ENCODE results near the gene TRH. TPM values are rescaled to one million over a fixed set of nuclear protein-coding genes. Genes with fewer than 3 reads are reported as not detected.
A peak's percentile ranks its signal among the peaks of the same experiment; 100 is the strongest.

TRH gene
- total and polyA plus RNA-seq, 2 experiments from 2014 or later = 0.19 TPM; not detected in 1

- H3K4me1 ChIP-seq (ENCODE audit: insufficient read depth) = no peaks in the 10 kb centered on the region
- no peak overlapping the region for H3K27ac ChIP-seq
- no peaks in the 10 kb centered on the region for H3K79me2 ChIP-seq (ENCODE audit: insufficient read depth)
- no peak overlapping the region for H3K4me3 ChIP-seq
- no peaks in the 10 kb centered on the region for H4K20me1 ChIP-seq (ENCODE audit: insufficient read depth)
- H3K9ac ChIP-seq = no peak overlapping the region
- H3K36me3 ChIP-seq (ENCODE audit: low read depth) = no peaks in the 10 kb centered on the region
- H3K4me2 ChIP-seq (ENCODE audit: unreplicated experiment) = no peak overlapping the region
- no peaks in the 10 kb centered on the region for H3F3A ChIP-seq (ENCODE audit: insufficient read depth)
- H3K27me3 ChIP-seq (replicated peaks; ENCODE audit: insufficient read depth) = peaks cover 12% of the 10 kb centered on the region; the same call in 1 of the 2 replicates
- in situ Hi-C loops (cut with MboI) = no loop called here
- H3K9me2 ChIP-seq (ENCODE audit: insufficient read depth) = no peaks in the 10 kb centered on the region
- DNase-seq = no peak
- no peak overlapping the region for H2AFZ ChIP-seq
- 52 to 58% methylated on average over 9 to 10 of the region's 10 CpGs for WGBS, 2 experiments (ENCODE audit: low coverage in 1 of 2, low lambda C conversion rate in 2 of 2, missing lambda C conversion rate in 2 of 2)
- no peaks in the 10 kb centered on the region for H3K9me3 ChIP-seq (ENCODE audit: low read depth)
- TF ChIP-seq EZH2 (IDR thresholded peaks at IDR 0.05; ENCODE audit: insufficient read depth, poor library complexity, severe bottlenecking) = no peak
- no peak for TF ChIP-seq EZH2phosphoT487 (IDR thresholded peaks at IDR 0.05; ENCODE audit: insufficient read depth, low read depth)
These were observed 13.9 kb downstream of the TRH start for GRCh38 chr3:129988429-129988828.

DNA sequence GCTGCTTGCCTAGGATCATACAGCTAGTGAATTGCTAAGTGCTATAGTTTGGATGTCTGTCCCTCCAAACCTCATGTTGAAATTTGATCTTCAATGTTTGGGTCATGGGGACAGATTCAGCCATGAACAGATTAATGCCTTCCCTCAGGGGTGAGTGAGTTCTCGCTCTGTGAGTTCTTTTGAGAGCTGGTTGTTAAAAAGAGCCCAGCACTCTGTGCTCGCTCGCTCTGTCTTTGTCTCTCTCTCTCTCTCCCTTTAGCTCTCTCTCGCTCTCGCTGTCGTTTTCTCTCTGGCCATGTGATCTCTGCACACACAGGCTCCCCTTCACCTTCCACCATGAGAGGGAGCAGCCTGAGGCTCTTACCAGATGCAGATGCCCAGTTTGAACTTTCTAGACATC lies 14.9 kb downstream of the TRH start:
- H3K9ac ChIP-seq = no peak overlapping the region
- H3K9me2 ChIP-seq (ENCODE audit: insufficient read depth) = no peaks in the 10 kb centered on the region
- H3K36me3 ChIP-seq (ENCODE audit: low read depth) = no peaks in the 10 kb centered on the region
- peaks cover 22% of the 10 kb centered on the region for H3K27me3 ChIP-seq (replicated peaks; ENCODE audit: insufficient read depth)
- H3K27ac ChIP-seq = no peak overlapping the region
- H3K79me2 ChIP-seq (ENCODE audit: insufficient read depth) = no peaks in the 10 kb centered on the region
- no peaks in the 10 kb centered on the region for H3K4me1 ChIP-seq (ENCODE audit: insufficient read depth)
- H4K20me1 ChIP-seq (ENCODE audit: insufficient read depth) = no peaks in the 10 kb centered on the region
- DNase-seq = no peak
- no peak overlapping the region for H3K4me2 ChIP-seq (ENCODE audit: unreplicated experiment)
- no peaks in the 10 kb centered on the region for H3F3A ChIP-seq (ENCODE audit: insufficient read depth)
- H2AFZ ChIP-seq = no peak overlapping the region
- 63 to 64% methylated on average over 6 of the region's 6 CpGs for WGBS, 2 experiments (ENCODE audit: low coverage in 1 of 2, low lambda C conversion rate in 2 of 2, missing lambda C conversion rate in 2 of 2)
- in situ Hi-C loops (cut with MboI) = no loop called here
- TF ChIP-seq EZH2phosphoT487 (IDR thresholded peaks at IDR 0.05; ENCODE audit: insufficient read depth, low read depth) = no peak
- no peak for TF ChIP-seq EZH2 (IDR thresholded peaks at IDR 0.05; ENCODE audit: insufficient read depth, poor library complexity, severe bottlenecking)
- no peaks in the 10 kb centered on the region for H3K9me3 ChIP-seq (ENCODE audit: low read depth)
- H3K4me3 ChIP-seq = no peak overlapping the region

- no peak overlapping the region for H3K4me3 ChIP-seq
- no peaks in the 10 kb centered on the region for H3K9me3 ChIP-seq (ENCODE audit: low read depth)
- no peaks in the 10 kb centered on the region for H3K9me2 ChIP-seq (ENCODE audit: insufficient read depth)
- H3K27ac ChIP-seq = no peak overlapping the region
- no peaks in the 10 kb centered on the region for H3K79me2 ChIP-seq (ENCODE audit: insufficient read depth)
- H2AFZ ChIP-seq = no peak overlapping the region
- H3K4me2 ChIP-seq (ENCODE audit: unreplicated experiment) = no peak overlapping the region
- H3F3A ChIP-seq (ENCODE audit: insufficient read depth) = no peaks in the 10 kb centered on the region
- no peaks in the 10 kb centered on the region for H3K36me3 ChIP-seq (ENCODE audit: low read depth)
- peaks cover 37% of the 10 kb centered on the region for H3K27me3 ChIP-seq (replicated peaks; ENCODE audit: insufficient read depth)
- H4K20me1 ChIP-seq (ENCODE audit: insufficient read depth) = no peaks in the 10 kb centered on the region
- no peak overlapping the region for H3K9ac ChIP-seq
- H3K4me1 ChIP-seq (ENCODE audit: insufficient read depth) = no peaks in the 10 kb centered on the region
- peak; percentile 23 for DNase-seq
- 80 to 90% methylated on average over 3 of the region's 3 CpGs for WGBS, 2 experiments (ENCODE audit: low coverage in 1 of 2, low lambda C conversion rate in 2 of 2, missing lambda C conversion rate in 2 of 2)
- TF ChIP-seq EZH2 (IDR thresholded peaks at IDR 0.05; ENCODE audit: insufficient read depth, poor library complexity, severe bottlenecking) (no peak), EZH2phosphoT487 (IDR thresholded peaks at IDR 0.05; ENCODE audit: insufficient read depth, low read depth) (no peak)
- in situ Hi-C loops (cut with MboI) = no loop called here
These were observed 18.3 kb downstream of the TRH start for GRCh38 chr3:129992781-129993180.

- H3K4me2 ChIP-seq (ENCODE audit: unreplicated experiment) = no peak overlapping the region
- no peak for DNase-seq
- H3K9ac ChIP-seq = no peak overlapping the region
- H3K9me2 ChIP-seq (ENCODE audit: insufficient read depth) = no peaks in the 10 kb centered on the region
- no peaks in the 10 kb centered on the region for H4K20me1 ChIP-seq (ENCODE audit: insufficient read depth)
- no peak overlapping the region for H2AFZ ChIP-seq
- in situ Hi-C loops (cut with MboI) = no loop called here
- no peak overlapping the region for H3K4me3 ChIP-seq
- H3K36me3 ChIP-seq (ENCODE audit: low read depth) = no peaks in the 10 kb centered on the region
- H3K4me1 ChIP-seq (ENCODE audit: insufficient read depth) = no peaks in the 10 kb centered on the region
- no peak for TF ChIP-seq EZH2 (IDR thresholded peaks at IDR 0.05; ENCODE audit: insufficient read depth, poor library complexity, severe bottlenecking)
- no peak for TF ChIP-seq EZH2phosphoT487 (IDR thresholded peaks at IDR 0.05; ENCODE audit: insufficient read depth, low read depth)
- no peaks in the 10 kb centered on the region for H3F3A ChIP-seq (ENCODE audit: insufficient read depth)
- no peaks in the 10 kb centered on the region for H3K9me3 ChIP-seq (ENCODE audit: low read depth)
- H3K27ac ChIP-seq = no peak overlapping the region
- WGBS, 2 experiments (ENCODE audit: low coverage in 1 of 2, low lambda C conversion rate in 2 of 2, missing lambda C conversion rate in 2 of 2) = 42 to 45% methylated on average over 5 of the region's 5 CpGs
- peaks cover 38% of the 10 kb centered on the region for H3K27me3 ChIP-seq (replicated peaks; ENCODE audit: insufficient read depth)
- H3K79me2 ChIP-seq (ENCODE audit: insufficient read depth) = no peaks in the 10 kb centered on the region
These were observed 20.5 kb downstream of the TRH start for GRCh38 chr3:129994883-129995559.

All from GM23248 (cell line).